Trophoblast cell (in vitro differentiated cells and primary cell): ENCODE results near the gene TIMM50.

Experiments used
- DNase-seq, 2 donors: peaks; one replicate each; pipeline ENCODE4 v3.0.0-alpha.2; 2016
- H2AFZ ChIP-seq: 2 replicates; pipeline ENCODE4 v1.6.1; 2013; ENCODE audit warnings: low read length, moderate library complexity, mild to moderate bottlenecking; ENCODE audit not compliant: insufficient read depth, poor library complexity
- H2AK5ac ChIP-seq: 2 replicates; pipeline ENCODE4 v1.6.1; 2013; ENCODE audit warnings: mild to moderate bottlenecking, low read length
- H2BK120ac ChIP-seq: 2 replicates; pipeline ENCODE4 v1.6.1; 2013; ENCODE audit warnings: low read length, mild to moderate bottlenecking, moderate library complexity; ENCODE audit not compliant: insufficient read depth, poor library complexity
- H2BK12ac ChIP-seq: 2 replicates; pipeline ENCODE4 v1.6.1; 2013; ENCODE audit warnings: mild to moderate bottlenecking, low read length, moderate library complexity
- H2BK5ac ChIP-seq: 2 replicates; pipeline ENCODE4 v1.6.1; 2013; ENCODE audit warnings: low read length, low read depth, moderate library complexity, mild to moderate bottlenecking; ENCODE audit not compliant: poor library complexity
- H3K14ac ChIP-seq: 2 replicates; pipeline ENCODE4 v1.6.1; 2013; ENCODE audit warnings: mild to moderate bottlenecking, low read length
- H3K18ac ChIP-seq: 2 replicates; pipeline ENCODE4 v1.6.1; 2013; ENCODE audit warnings: mild to moderate bottlenecking, low read length
- H3K23ac ChIP-seq: 2 replicates; pipeline ENCODE4 v1.6.1; 2013; ENCODE audit warnings: low read length
- H3K27ac ChIP-seq: 2 replicates; pipeline ENCODE4 v1.5.1; 2013; ENCODE audit warnings: low read depth, mild to moderate bottlenecking, inconsistent platforms, low read length, moderate library complexity
- H3K27me3 ChIP-seq: 2 replicates; pipeline ENCODE4 v1.6.1; 2013; ENCODE audit warnings: inconsistent platforms, mild to moderate bottlenecking, low read length, moderate library complexity; ENCODE audit not compliant: insufficient read depth
- H3K36me3 ChIP-seq, 2 experiments: 1 replicate in 1 of 2; 2 replicates in 1 of 2; pipeline ENCODE4 v1.6.1; 2013; ENCODE audit warnings: low read length in 2 of 2, mild to moderate bottlenecking in 2 of 2, moderate library complexity in 1 of 2; ENCODE audit not compliant: insufficient read depth in 2 of 2, control insufficient read depth in 1 of 2
- H3K4ac ChIP-seq: 2 replicates; pipeline ENCODE4 v1.6.1; 2013; ENCODE audit warnings: low read depth, mild to moderate bottlenecking, low read length, moderate library complexity
- H3K4me1 ChIP-seq, 2 experiments: 1 replicate in 1 of 2; 2 replicates in 1 of 2; pipeline ENCODE4 v1.6.1; 2013; ENCODE audit warnings: low read length in 2 of 2, mild to moderate bottlenecking in 2 of 2, moderate library complexity in 1 of 2; ENCODE audit not compliant: insufficient read depth in 2 of 2, control insufficient read depth in 1 of 2
- H3K4me2 ChIP-seq: 2 replicates; pipeline ENCODE4 v1.6.1; 2013; ENCODE audit warnings: inconsistent platforms, mild to moderate bottlenecking, low read length, moderate library complexity
- H3K4me3 ChIP-seq: 2 replicates; pipeline ENCODE4 v1.5.1; 2013; ENCODE audit warnings: mild to moderate bottlenecking, low read depth, low read length, inconsistent platforms
- H3K79me1 ChIP-seq: one replicate; pipeline ENCODE4 v1.6.1; 2013; ENCODE audit warnings: low read length
- H3K79me2 ChIP-seq: 2 replicates; pipeline ENCODE4 v1.6.1; 2013; ENCODE audit warnings: low read length, mild to moderate bottlenecking; ENCODE audit not compliant: control insufficient read depth, insufficient read depth, poor library complexity
- H3K9ac ChIP-seq: 2 replicates; pipeline ENCODE4 v1.6.1; 2013; ENCODE audit warnings: mild to moderate bottlenecking, low read length
- H3K9me3 ChIP-seq: 2 replicates; pipeline ENCODE4 v1.6.1; 2013; ENCODE audit warnings: low read depth, mild to moderate bottlenecking, control low read depth, inconsistent platforms, low read length; ENCODE audit not compliant: insufficient read depth
- H4K12ac ChIP-seq: 2 replicates; pipeline ENCODE4 v1.6.1; 2013; ENCODE audit warnings: low read depth, mild to moderate bottlenecking, low read length, moderate library complexity
- H4K8ac ChIP-seq: 2 replicates; pipeline ENCODE4 v1.6.1; 2013; ENCODE audit warnings: low read depth, mild to moderate bottlenecking, low read length, moderate library complexity
- H4K91ac ChIP-seq: one replicate; pipeline ENCODE4 v1.6.1; 2013; ENCODE audit warnings: low read depth, mild to moderate bottlenecking, low read length, moderate library complexity
- WGBS: extraction: QIAGEN DNeasy Blood & Tissue Kit; methylation state at CpG from one replicate; pipeline ENCODE4 v1.1.7; 2013; ENCODE audit warnings: missing lambda C conversion rate; ENCODE audit not compliant: insufficient read length, insufficient coverage; ENCODE audit errors: extremely low coverage; 5-methylcytosine and 5-hydroxymethylcytosine counted together

The TIMM50 gene

DNA sequence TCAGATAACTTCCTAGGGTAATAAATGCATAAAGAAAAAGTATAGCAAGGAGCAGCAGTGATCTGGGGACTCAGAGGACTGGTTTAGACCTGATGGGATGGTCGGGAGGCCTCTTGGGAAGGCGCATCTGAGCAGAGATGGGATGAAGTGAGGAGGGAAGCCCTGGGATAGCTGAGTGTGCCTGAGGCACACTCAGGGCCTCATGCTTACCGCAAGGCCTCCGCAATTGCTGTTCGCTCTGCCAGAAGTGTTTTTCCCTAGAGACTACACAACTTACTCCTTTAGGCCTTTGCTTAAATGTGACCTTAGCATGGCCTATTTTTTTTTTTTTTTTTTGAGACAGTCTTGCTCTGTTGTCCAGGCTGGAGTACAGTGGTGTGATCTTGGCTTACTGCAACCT, 14.0 kb downstream of the TIMM50 start:
- peaks cover 13% of the 10 kb centered on the region in 2 experiments for H3K36me3 ChIP-seq
- no peak overlapping the region for H3K4me3 ChIP-seq
- H3K4ac ChIP-seq = no peak overlapping the region
- H4K8ac ChIP-seq = no peak overlapping the region
- H3K27me3 ChIP-seq = peaks cover 16% of the 10 kb centered on the region
- H3K27ac ChIP-seq = no peak overlapping the region
- H2AK5ac ChIP-seq = no peak overlapping the region
- no peaks in the 10 kb centered on the region for H3K79me2 ChIP-seq
- no peak overlapping the region for H2BK120ac ChIP-seq
- no peak overlapping the region for H2AFZ ChIP-seq
- no peak overlapping the region for H3K14ac ChIP-seq
- no peak overlapping the region for H4K12ac ChIP-seq
- H2BK5ac ChIP-seq = no peak overlapping the region
- WGBS = no CpG with 5 or more reads among the region's 5 CpGs
- peaks cover 6 to 9% of the 10 kb centered on the region in 2 experiments for H3K4me1 ChIP-seq
- H3K4me2 ChIP-seq = no peak overlapping the region
- H3K9me3 ChIP-seq = peaks cover 2% of the 10 kb centered on the region
- no peak overlapping the region for H3K23ac ChIP-seq
- H2BK12ac ChIP-seq = no peak overlapping the region
- no peak for DNase-seq
- H3K18ac ChIP-seq = no peak overlapping the region
- H4K91ac ChIP-seq = no peak overlapping the region
- H3K79me1 ChIP-seq = no peaks in the 10 kb centered on the region
- H3K9ac ChIP-seq = no peak overlapping the region

- Histone ChIP-seq H2AK5ac (no peak overlapping the region), H3K36me3 (peaks cover 5% of the 10 kb centered on the region in 2 experiments), H3K4me1 (peaks cover 6 to 9% of the 10 kb centered on the region in 2 experiments), H3K9ac (no peak overlapping the region), H4K8ac (no peak overlapping the region), H2BK120ac (no peak overlapping the region), H3K23ac (no peak overlapping the region), H3K18ac (no peak overlapping the region), H3K27me3 (peaks cover 23% of the 10 kb centered on the region), H2BK5ac (no peak overlapping the region), H3K9me3 (peaks cover 2% of the 10 kb centered on the region), H3K79me1 (no peaks in the 10 kb centered on the region), H3K4me2 (no peak overlapping the region), H3K79me2 (no peaks in the 10 kb centered on the region), H3K4me3 (no peak overlapping the region), H2BK12ac (no peak overlapping the region), H4K91ac (no peak overlapping the region), H3K14ac (no peak overlapping the region), H2AFZ (no peak overlapping the region), H3K4ac (no peak overlapping the region), H3K27ac (no peak overlapping the region), H4K12ac (no peak overlapping the region)
- DNase-seq = no peak
- WGBS = no CpG with 5 or more reads among the region's 5 CpGs
Measured at GRCh38 chr19:39496063-39496462, 15.4 kb downstream of the TIMM50 start.

DNA sequence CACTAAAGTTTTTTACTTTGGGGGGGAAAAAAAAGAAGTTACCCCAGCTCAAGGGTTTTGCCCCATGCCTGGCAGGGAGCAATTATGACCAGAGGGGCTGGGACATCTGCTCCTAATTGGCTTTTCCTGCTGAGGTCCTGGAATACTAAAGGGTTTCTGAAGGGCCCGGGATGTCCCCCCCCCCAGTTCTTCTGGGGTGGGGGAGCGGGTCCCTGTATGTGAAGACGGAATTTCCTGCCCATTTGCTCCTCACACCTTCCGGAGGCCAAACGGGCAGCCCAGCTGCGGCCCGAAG, 17.0 kb downstream of the TIMM50 start:
- Histone ChIP-seq H3K27me3 (peaks cover 23% of the 10 kb centered on the region), H3K79me1 (peaks cover 1% of the 10 kb centered on the region), H3K4me1 (peaks cover 7 to 10% of the 10 kb centered on the region in 2 experiments), H3K18ac (no peak overlapping the region), H2AK5ac (no peak overlapping the region), H3K9me3 (peaks cover 3% of the 10 kb centered on the region), H4K12ac (no peak overlapping the region), H3K27ac (no peak overlapping the region), H3K14ac (no peak overlapping the region), H4K8ac (no peak overlapping the region), H3K4ac (no peak overlapping the region), H2AFZ (peak overlapping the region; percentile 14), H3K4me2 (peak overlapping the region; percentile 63), H2BK12ac (no peak overlapping the region), H3K79me2 (no peaks in the 10 kb centered on the region), H3K36me3 (no peaks in the 10 kb centered on the region), H2BK5ac (no peak overlapping the region), H3K9ac (no peak overlapping the region), H2BK120ac (no peak overlapping the region), H4K91ac (no peak overlapping the region), H3K23ac (no peak overlapping the region), H3K4me3 (no peak overlapping the region)
- WGBS = no CpG with 5 or more reads among the region's 7 CpGs
- no peak for DNase-seq

DNA sequence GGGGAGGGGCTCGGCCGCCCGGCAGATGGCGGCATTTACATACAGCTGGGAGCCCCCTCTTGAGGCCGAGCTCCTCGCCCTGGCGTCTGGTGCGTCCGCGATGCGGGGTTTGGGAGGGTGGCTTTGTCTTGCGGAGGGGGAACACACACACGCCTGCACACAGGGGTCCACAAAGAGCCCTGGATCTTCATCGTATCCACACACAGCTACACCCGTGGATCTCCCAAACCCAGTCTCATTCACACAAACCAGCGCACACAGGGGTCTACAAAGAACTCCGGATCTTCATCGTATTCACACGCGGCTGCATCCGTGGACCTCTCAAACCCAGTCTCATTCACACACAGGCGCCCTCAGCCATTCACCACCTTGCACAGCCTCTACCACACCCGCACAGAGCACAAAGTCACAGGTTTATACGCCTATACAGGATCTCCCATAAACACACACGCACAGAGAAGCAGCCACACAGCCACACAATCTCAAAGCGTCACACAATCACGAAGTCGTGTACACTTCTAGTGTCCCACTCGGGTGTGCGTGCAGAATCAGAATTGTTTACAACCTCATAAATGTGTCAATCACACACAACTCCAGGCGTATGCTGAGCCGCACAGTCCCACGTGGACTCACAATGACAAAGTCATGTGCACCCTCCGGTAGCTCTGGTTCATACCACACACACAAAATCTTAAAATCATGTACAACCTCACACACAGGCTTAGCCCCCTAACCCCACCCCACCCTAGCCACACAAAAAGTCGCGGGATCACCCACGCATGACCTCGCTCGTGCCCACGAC, 17.6 kb downstream of the TIMM50 start:
- H3K27me3 ChIP-seq = peaks cover 23% of the 10 kb centered on the region
- no peak overlapping the region for H4K8ac ChIP-seq
- no peak overlapping the region for H2BK120ac ChIP-seq
- H4K91ac ChIP-seq = no peak overlapping the region
- no peak overlapping the region for H3K18ac ChIP-seq
- WGBS = no CpG with 5 or more reads among the region's 40 CpGs
- peak overlapping the region; percentile 63 for H3K4me2 ChIP-seq
- H2BK5ac ChIP-seq = no peak overlapping the region
- H3K9me3 ChIP-seq = peaks cover 7% of the 10 kb centered on the region
- H3K4me1 ChIP-seq = peaks cover 8 to 10% of the 10 kb centered on the region in 2 experiments
- H4K12ac ChIP-seq = no peak overlapping the region
- H3K79me2 ChIP-seq = no peaks in the 10 kb centered on the region
- H3K9ac ChIP-seq = no peak overlapping the region
- no peak overlapping the region for H2BK12ac ChIP-seq
- H3K36me3 ChIP-seq = no peaks in the 10 kb centered on the region
- H3K79me1 ChIP-seq = peaks cover 2% of the 10 kb centered on the region
- no peak overlapping the region for H3K4me3 ChIP-seq
- no peak overlapping the region for H3K4ac ChIP-seq
- DNase-seq = no peak
- H3K27ac ChIP-seq = no peak overlapping the region
- no peak overlapping the region for H3K23ac ChIP-seq
- no peak overlapping the region for H3K14ac ChIP-seq
- no peak overlapping the region for H2AK5ac ChIP-seq
- H2AFZ ChIP-seq = peak overlapping the region; percentile 14
